Loucy (cell line): ENCODE measurements around the gene RBM15B.

ENCODE experiments used
- H2AFZ ChIP-seq: fragments of 200-600 bp; sonication (generic); 2 replicates; pipeline ENCODE4 v1.6.0; 2016; ENCODE audit warnings: antibody characterized with exemption, mild to moderate bottlenecking, low read length, moderate library complexity
- H3F3A ChIP-seq: fragments of 200-600 bp; 2 replicates; pipeline ENCODE4 v1.6.0; 2016; ENCODE audit warnings: antibody characterized with exemption, low read depth, mild to moderate bottlenecking
- H3K27me3 ChIP-seq: fragments of 200-600 bp; sonication (generic); 2 replicates; pipeline ENCODE4 v1.6.1; 2014; ENCODE audit warnings: low read length, mild to moderate bottlenecking; ENCODE audit not compliant: insufficient read depth, poor library complexity, severe bottlenecking
- H3K36me3 ChIP-seq: fragments of 200-600 bp; sonication (generic); 2 replicates; pipeline ENCODE4 v1.6.1; 2016; ENCODE audit warnings: low read length; ENCODE audit not compliant: insufficient read depth
- H3K4me1 ChIP-seq: fragments of 200-600 bp; sonication (generic); 2 replicates; pipeline ENCODE4 v1.5.1; 2014; ENCODE audit warnings: low read length, mild to moderate bottlenecking; ENCODE audit not compliant: insufficient read depth, poor library complexity, severe bottlenecking
- H3K4me2 ChIP-seq: fragments of 200-600 bp; sonication (generic); 2 replicates; pipeline ENCODE4 v1.6.0; 2014; ENCODE audit warnings: antibody characterized with exemption, low read length, low read depth, mild to moderate bottlenecking; ENCODE audit not compliant: poor library complexity, severe bottlenecking
- H3K4me3 ChIP-seq: fragments of 200-600 bp; sonication (generic); 2 replicates; pipeline ENCODE4 v1.5.1; 2014; ENCODE audit warnings: low read length, mild to moderate bottlenecking, mixed read lengths; ENCODE audit not compliant: poor library complexity, severe bottlenecking
- H3K79me2 ChIP-seq: fragments of 200-600 bp; sonication (generic); 2 replicates; pipeline ENCODE4 v1.6.1; 2014; ENCODE audit warnings: low read length; ENCODE audit not compliant: insufficient read depth
- H3K9ac ChIP-seq: fragments of 200-600 bp; sonication (generic); 2 replicates; pipeline ENCODE4 v1.6.0; 2014; ENCODE audit warnings: mild to moderate bottlenecking, low read depth, low read length, moderate library complexity; ENCODE audit not compliant: poor library complexity, severe bottlenecking
- H3K9me2 ChIP-seq: fragments of 200-600 bp; sonication (generic); replicated peaks from 2 replicates; pipeline ENCODE4 v1.6.1; 2016; ENCODE audit warnings: low read depth, low read length, mixed read lengths
- H3K9me3 ChIP-seq: fragments of 200-600 bp; sonication (generic); 2 replicates; pipeline ENCODE4 v1.6.1; 2014; ENCODE audit warnings: mild to moderate bottlenecking, antibody characterized with exemption, low read length, low read depth; ENCODE audit not compliant: insufficient read depth
- H4K20me1 ChIP-seq: fragments of 200-600 bp; sonication (generic); 2 replicates; pipeline ENCODE4 v1.6.0; 2014; ENCODE audit warnings: antibody characterized with exemption, low read length, mild to moderate bottlenecking; ENCODE audit not compliant: insufficient read depth, poor library complexity, severe bottlenecking
- CTCF ChIP-seq: fragments of 200-600 bp; sonication (generic); conservative IDR thresholded peaks from 2 replicates; pipeline ENCODE4 v1.5.1; 2014; ENCODE audit warnings: mild to moderate bottlenecking, antibody characterized with exemption, low read length
- EZH2phosphoT487 ChIP-seq: fragments of 200-600 bp; IDR thresholded peaks from 2 replicates; pipeline ENCODE4 v1.6.1; 2018; ENCODE audit warnings: antibody characterized with exemption, mild to moderate bottlenecking, moderate library complexity, borderline replicate concordance

RBM15B gene

GRCh38 chr3:51391566-51392354, 675 bp downstream of the RBM15B start:
- peaks cover 86% of the 10 kb centered on the region for H3K79me2 ChIP-seq
- H3K9me2 ChIP-seq, result no peaks in the 10 kb centered on the region
- H3K9ac ChIP-seq, result peak overlapping the region; percentile 83
- H3K4me2 ChIP-seq, result peak overlapping the region; percentile 80
- H3K27me3 ChIP-seq, result no peaks in the 10 kb centered on the region
- no peak overlapping the region; the same call in 1 of the 2 replicates for H2AFZ ChIP-seq
- H3K4me1 ChIP-seq, result peaks cover 51% of the 10 kb centered on the region
- H3K36me3 ChIP-seq, result peaks cover 56% of the 10 kb centered on the region; the same call in 1 of the 2 replicates
- peaks cover 73% of the 10 kb centered on the region for H4K20me1 ChIP-seq
- peaks cover 4% of the 10 kb centered on the region; the same call in 1 of the 2 replicates for H3F3A ChIP-seq
- TF ChIP-seq CTCF (no peak), EZH2phosphoT487 (no peak)
- H3K9me3 ChIP-seq, result no peaks in the 10 kb centered on the region
- H3K4me3 ChIP-seq, result peak overlapping the region; percentile 82

GRCh38 chr3:51392355-51393133, 1.5 kb downstream of the RBM15B start:
- Histone ChIP-seq H3K9ac (peak overlapping the region; percentile 83), H3F3A (peaks cover 4% of the 10 kb centered on the region; the same call in 1 of the 2 replicates), H3K9me2 (no peaks in the 10 kb centered on the region), H3K79me2 (peaks cover 78% of the 10 kb centered on the region), H3K4me3 (peak overlapping the region; percentile 82), H3K4me1 (peaks cover 44% of the 10 kb centered on the region), H3K9me3 (no peaks in the 10 kb centered on the region), H3K4me2 (peak overlapping the region; percentile 80), H3K36me3 (peaks cover 63% of the 10 kb centered on the region; the same call in 1 of the 2 replicates), H3K27me3 (no peaks in the 10 kb centered on the region), H2AFZ (no peak overlapping the region), H4K20me1 (peaks cover 65% of the 10 kb centered on the region)
- TF ChIP-seq EZH2phosphoT487 (no peak), CTCF (no peak)

GRCh38 chr3:51393134-51393495, 2.0 kb downstream of the RBM15B start:
- Histone ChIP-seq H4K20me1 (peaks cover 59% of the 10 kb centered on the region), H3K9ac (no peak overlapping the region), H3K9me3 (no peaks in the 10 kb centered on the region), H3K9me2 (no peaks in the 10 kb centered on the region), H3K4me3 (peak overlapping the region; percentile 82), H2AFZ (no peak overlapping the region), H3K27me3 (no peaks in the 10 kb centered on the region), H3K79me2 (peaks cover 72% of the 10 kb centered on the region), H3F3A (peaks cover 4% of the 10 kb centered on the region; the same call in 1 of the 2 replicates), H3K4me2 (peak overlapping the region; percentile 80), H3K36me3 (peaks cover 61% of the 10 kb centered on the region; the same call in 1 of the 2 replicates), H3K4me1 (peaks cover 38% of the 10 kb centered on the region)
- TF ChIP-seq CTCF, result no peak
- TF ChIP-seq EZH2phosphoT487, result no peak
